Central memory CD8-positive, alpha-beta T cell (primary cell): Measurements from ENCODE around the gene BHLHA9.
A peak's percentile ranks its signal among the peaks of the same experiment; 100 is the strongest.
"Not testable (repeated sequence)": the region's sequence is repeated elsewhere in the genome, so short reads cannot be mapped to it uniquely, and the experiment has no call there.

Experiments
- ATAC-seq: fragments of 150-1000 bp; cut with Tn5 transposase; replicated peaks from 2 replicates; pipeline ENCODE4 v1.10.0; 2022; ENCODE audit warnings: mild to moderate bottlenecking, moderate FRiP score, moderate number of reproducible peaks; ENCODE audit not compliant: poor library complexity, severe bottlenecking; ENCODE audit errors: extremely low read depth
- DNase-seq, 2 donors: peaks; one replicate each; pipeline ENCODE4 v3.0.0; 2021; ENCODE audit warnings: low spot score in 2 of 2
- H3K27ac Mint-ChIP-seq: one replicate; pipeline ENCODE4 v1.8.0; 2022; ENCODE audit warnings: low read depth, mild to moderate bottlenecking, moderate library complexity, mixed read lengths
- H3K27me3 Mint-ChIP-seq: one replicate; pipeline ENCODE4 v1.8.0; 2022; ENCODE audit warnings: mixed read lengths
- H3K36me3 Mint-ChIP-seq: one replicate; pipeline ENCODE4 v1.8.0; 2022; ENCODE audit warnings: mild to moderate bottlenecking, moderate library complexity, mixed read lengths; ENCODE audit not compliant: insufficient read depth
- H3K4me1 Mint-ChIP-seq: one replicate; pipeline ENCODE4 v1.8.0; 2022; ENCODE audit warnings: mixed read lengths
- H3K4me3 Mint-ChIP-seq: one replicate; pipeline ENCODE4 v1.8.0; 2022; ENCODE audit warnings: mild to moderate bottlenecking, moderate library complexity, mixed read lengths
- H3K9me3 Mint-ChIP-seq: one replicate; pipeline ENCODE4 v1.8.0; 2022; ENCODE audit warnings: mixed read lengths

Gene BHLHA9

GRCh38 chr17:1232331-1232730 lies 37.9 kb upstream of the BHLHA9 start:
- Mint-ChIP-seq H3K4me3 (no peak overlapping the region), H3K27me3 (peaks cover 54% of the 10 kb centered on the region), H3K4me1 (peaks cover 23% of the 10 kb centered on the region), H3K36me3 (peaks cover 7% of the 10 kb centered on the region), H3K9me3 (no peaks in the 10 kb centered on the region), H3K27ac (no peak overlapping the region)
- DNase-seq, result no peak
- no peak for ATAC-seq

- no peak overlapping the region for H3K4me3 Mint-ChIP-seq
- peaks cover 20% of the 10 kb centered on the region for H3K4me1 Mint-ChIP-seq
- no peaks in the 10 kb centered on the region for H3K9me3 Mint-ChIP-seq
- ATAC-seq, result no peak
- no peak overlapping the region for H3K27ac Mint-ChIP-seq
- peaks cover 7% of the 10 kb centered on the region for H3K36me3 Mint-ChIP-seq
- DNase-seq, result no peak
- peaks cover 50% of the 10 kb centered on the region for H3K27me3 Mint-ChIP-seq
Observed at GRCh38 chr17:1232786-1233185, 37.5 kb upstream of the BHLHA9 start.

GRCh38 chr17:1234455-1234854 lies 35.8 kb upstream of the BHLHA9 start:
- no peak overlapping the region for H3K4me3 Mint-ChIP-seq
- H3K4me1 Mint-ChIP-seq, result peaks cover 18% of the 10 kb centered on the region
- H3K27ac Mint-ChIP-seq, result no peak overlapping the region
- peaks cover 5% of the 10 kb centered on the region for H3K36me3 Mint-ChIP-seq
- DNase-seq, result no peak
- ATAC-seq, result no peak
- peaks cover 46% of the 10 kb centered on the region for H3K27me3 Mint-ChIP-seq
- no peaks in the 10 kb centered on the region for H3K9me3 Mint-ChIP-seq

- peaks cover 15% of the 10 kb centered on the region for H3K4me1 Mint-ChIP-seq
- ATAC-seq (no peak), DNase-seq (no peak)
- peaks cover 3% of the 10 kb centered on the region for H3K36me3 Mint-ChIP-seq
- H3K9me3 Mint-ChIP-seq, result no peaks in the 10 kb centered on the region
- peaks cover 50% of the 10 kb centered on the region for H3K27me3 Mint-ChIP-seq
- H3K27ac Mint-ChIP-seq, result no peak overlapping the region
- no peak overlapping the region for H3K4me3 Mint-ChIP-seq
Observed at GRCh38 chr17:1237471-1237870, 32.8 kb upstream of the BHLHA9 start.

- H3K4me1 Mint-ChIP-seq, result peaks cover 15% of the 10 kb centered on the region
- H3K4me3 Mint-ChIP-seq, result no peak overlapping the region
- DNase-seq (no peak), ATAC-seq (no peak)
- H3K36me3 Mint-ChIP-seq, result peaks cover 3% of the 10 kb centered on the region
- peaks cover 35% of the 10 kb centered on the region for H3K27me3 Mint-ChIP-seq
- no peaks in the 10 kb centered on the region for H3K9me3 Mint-ChIP-seq
- H3K27ac Mint-ChIP-seq, result no peak overlapping the region
Observed at GRCh38 chr17:1239210-1239609, 31.0 kb upstream of the BHLHA9 start.

GRCh38 chr17:1240426-1240825 lies 29.8 kb upstream of the BHLHA9 start:
- not testable (repeated sequence) for H3K36me3 Mint-ChIP-seq, H3K4me3 Mint-ChIP-seq, DNase-seq, H3K9me3 Mint-ChIP-seq, ATAC-seq, H3K27ac Mint-ChIP-seq
- peaks cover 31% of the 10 kb centered on the region for H3K27me3 Mint-ChIP-seq
- H3K4me1 Mint-ChIP-seq, result peaks cover 15% of the 10 kb centered on the region

GRCh38 chr17:1241929-1242328 lies 28.3 kb upstream of the BHLHA9 start:
- Mint-ChIP-seq H3K9me3 (no peaks in the 10 kb centered on the region), H3K27ac (no peak overlapping the region), H3K27me3 (peaks cover 31% of the 10 kb centered on the region), H3K4me1 (peaks cover 15% of the 10 kb centered on the region), H3K4me3 (no peak overlapping the region), H3K36me3 (peaks cover 3% of the 10 kb centered on the region)
- DNase-seq (no peak), ATAC-seq (no peak)

- Mint-ChIP-seq H3K4me1 (peaks cover 8% of the 10 kb centered on the region), H3K36me3 (peaks cover 3% of the 10 kb centered on the region), H3K27ac (no peak overlapping the region), H3K9me3 (no peaks in the 10 kb centered on the region), H3K27me3 (peaks cover 26% of the 10 kb centered on the region), H3K4me3 (no peak overlapping the region)
- no peak for DNase-seq
- ATAC-seq, result no peak
Observed at GRCh38 chr17:1244606-1245012, 25.6 kb upstream of the BHLHA9 start.

- H3K9me3 Mint-ChIP-seq, result no peaks in the 10 kb centered on the region
- H3K4me3 Mint-ChIP-seq, result no peak overlapping the region
- ATAC-seq, result no peak
- no peak overlapping the region for H3K27ac Mint-ChIP-seq
- no peaks in the 10 kb centered on the region for H3K27me3 Mint-ChIP-seq
- DNase-seq, result no peak
- peaks cover 5% of the 10 kb centered on the region for H3K4me1 Mint-ChIP-seq
- no peaks in the 10 kb centered on the region for H3K36me3 Mint-ChIP-seq
Observed at GRCh38 chr17:1251866-1252608, 18.2 kb upstream of the BHLHA9 start.

- no peaks in the 10 kb centered on the region for H3K9me3 Mint-ChIP-seq
- DNase-seq (no peak), ATAC-seq (no peak)
- no peak overlapping the region for H3K27ac Mint-ChIP-seq
- H3K27me3 Mint-ChIP-seq, result no peaks in the 10 kb centered on the region
- H3K4me3 Mint-ChIP-seq, result peak overlapping the region; percentile 32
- H3K4me1 Mint-ChIP-seq, result peaks cover 25% of the 10 kb centered on the region
- H3K36me3 Mint-ChIP-seq, result peaks cover 8% of the 10 kb centered on the region
Observed at GRCh38 chr17:1255041-1255440, 15.2 kb upstream of the BHLHA9 start.

GRCh38 chr17:1256699-1257098 lies 13.5 kb upstream of the BHLHA9 start:
- Mint-ChIP-seq H3K27me3 (no peaks in the 10 kb centered on the region), H3K4me3 (no peak overlapping the region), H3K9me3 (no peaks in the 10 kb centered on the region), H3K27ac (peak overlapping the region; percentile 29), H3K36me3 (peaks cover 8% of the 10 kb centered on the region), H3K4me1 (peaks cover 30% of the 10 kb centered on the region)
- no peak for ATAC-seq
- DNase-seq, result no peak

GRCh38 chr17:1260086-1260769 lies 10.0 kb upstream of the BHLHA9 start:
- Mint-ChIP-seq H3K4me3 (peak overlapping the region; percentile 73), H3K27ac (no peak overlapping the region), H3K4me1 (peaks cover 25% of the 10 kb centered on the region), H3K36me3 (peaks cover 8% of the 10 kb centered on the region), H3K27me3 (no peaks in the 10 kb centered on the region), H3K9me3 (no peaks in the 10 kb centered on the region)
- no peak for DNase-seq
- no peak for ATAC-seq

GRCh38 chr17:1260770-1261161 lies 9.5 kb upstream of the BHLHA9 start:
- Mint-ChIP-seq H3K4me3 (peak overlapping the region; percentile 23), H3K9me3 (no peaks in the 10 kb centered on the region), H3K36me3 (peaks cover 8% of the 10 kb centered on the region), H3K27ac (no peak overlapping the region), H3K4me1 (peaks cover 25% of the 10 kb centered on the region), H3K27me3 (no peaks in the 10 kb centered on the region)
- no peak for DNase-seq
- no peak for ATAC-seq
